Skeletal muscle cell (primary cell): ENCODE measurements around the gene LRRC75A.

Experiments used
- DNase-seq: peaks from one replicate; pipeline ENCODE4 v3.0.0-alpha.2; 2010; ENCODE audit warnings: low read depth
- H3K4me3 ChIP-seq: 2 replicates; pipeline ENCODE4 v1.5.1; 2011; ENCODE audit warnings: low read depth, mild to moderate bottlenecking, control low read depth, low read length, moderate library complexity

Gene LRRC75A

DNA sequence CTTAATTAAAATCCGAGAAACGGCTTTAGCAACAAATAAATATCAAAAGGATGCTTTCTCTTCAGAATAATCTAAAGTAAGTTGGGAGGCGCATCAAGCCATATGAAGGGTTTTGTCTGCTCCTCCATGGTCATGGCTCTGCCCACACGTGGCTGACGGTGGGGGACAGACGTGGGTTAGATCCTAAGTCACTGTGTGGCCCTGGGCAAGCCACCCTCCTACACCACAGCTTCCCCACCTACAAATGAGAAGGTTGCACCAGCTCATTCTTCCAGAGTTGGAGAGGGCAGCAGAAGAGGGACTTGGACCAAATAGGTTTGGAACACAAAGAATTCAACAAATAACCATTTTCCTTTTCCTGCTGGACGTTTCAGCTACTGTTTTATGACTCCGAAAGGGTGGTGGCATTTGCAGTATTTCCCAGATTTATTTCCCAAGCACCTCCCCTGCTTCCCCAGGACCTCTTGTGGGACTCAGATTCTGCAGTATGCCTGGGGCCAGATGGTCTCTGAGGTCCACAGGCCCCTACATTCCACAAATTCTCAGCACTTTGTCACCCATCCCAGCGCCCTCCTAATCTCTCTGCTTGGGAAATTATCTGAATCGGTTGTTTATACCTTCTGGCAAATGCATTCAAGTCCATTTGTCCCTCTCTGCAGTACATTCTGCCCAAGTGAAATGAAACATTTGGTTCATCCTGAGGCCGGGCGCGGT lies 17.8 kb downstream of the LRRC75A start:
- H3K4me3 ChIP-seq = no peak overlapping the region
- DNase-seq = no peak

DNA sequence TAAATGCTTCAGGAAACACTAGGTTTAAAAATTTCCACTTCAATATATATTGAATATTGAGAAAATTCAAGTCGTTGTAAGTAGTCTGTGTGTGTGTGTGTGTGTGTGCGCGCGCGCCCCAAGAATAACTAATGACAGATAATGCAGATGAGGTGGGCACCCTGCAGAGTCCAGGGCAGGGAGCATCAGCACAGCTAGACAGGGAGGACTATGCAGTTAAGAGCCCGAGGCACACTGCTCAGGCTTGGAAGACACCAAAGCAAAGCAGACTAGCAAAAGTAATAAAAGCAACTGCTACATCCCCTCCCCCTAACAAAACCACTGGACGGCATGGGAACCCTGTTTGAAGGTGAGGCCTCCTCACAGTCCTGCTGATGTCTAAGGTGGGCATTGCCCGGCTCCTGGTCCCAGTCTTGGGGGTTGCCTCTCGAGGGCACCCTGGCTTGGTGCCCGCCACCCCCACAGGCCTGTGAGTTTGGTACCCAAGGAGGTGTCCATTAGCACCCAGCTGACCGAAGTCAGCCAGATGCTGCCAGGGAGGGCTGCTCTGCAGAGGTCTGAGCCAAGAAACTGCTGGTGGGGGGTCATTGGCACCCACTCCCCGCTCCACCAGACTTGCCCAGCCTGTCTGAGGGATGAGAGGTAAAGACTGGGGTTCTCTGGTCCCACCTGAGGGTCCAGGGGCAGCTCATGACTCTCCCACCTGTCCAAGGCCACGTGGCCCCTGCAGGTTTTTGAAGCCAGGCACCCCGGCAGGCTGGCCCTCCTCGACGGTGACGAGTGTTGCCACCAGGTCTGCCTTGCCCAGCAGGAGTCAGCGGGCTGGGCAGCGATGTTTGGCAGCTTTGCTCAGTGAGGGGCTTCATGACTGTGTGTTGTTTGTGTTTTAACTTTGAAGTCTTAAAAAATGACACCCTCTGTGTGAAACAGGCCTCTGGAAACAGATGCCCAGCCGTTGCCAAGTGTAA lies 18.7 kb downstream of the LRRC75A start:
- H3K4me3 ChIP-seq = no peak overlapping the region

DNA sequence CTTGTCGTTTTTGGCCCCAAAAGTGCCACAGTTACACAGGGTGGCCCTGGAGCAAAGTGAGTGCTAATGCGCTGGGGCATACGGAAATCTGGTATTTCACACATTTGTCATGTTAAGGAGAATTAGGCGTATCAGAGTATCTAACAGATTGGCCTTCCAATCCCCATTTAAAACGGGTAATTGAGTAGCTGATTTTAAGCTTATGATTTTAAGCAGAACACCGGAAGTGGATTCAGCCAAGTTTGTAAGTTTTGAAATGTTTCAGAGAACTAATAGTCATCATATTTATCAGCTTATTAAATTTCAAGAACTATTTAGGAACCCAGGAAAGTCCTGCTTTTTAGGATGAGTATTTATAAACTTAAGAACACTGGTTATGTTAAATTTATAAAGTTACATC lies 19.5 kb downstream of the LRRC75A start:
- DNase-seq = no peak
- H3K4me3 ChIP-seq = no peak overlapping the region

More for the DNA sequence above, 18.7 kb downstream of the LRRC75A start:
- no peak for DNase-seq

DNA sequence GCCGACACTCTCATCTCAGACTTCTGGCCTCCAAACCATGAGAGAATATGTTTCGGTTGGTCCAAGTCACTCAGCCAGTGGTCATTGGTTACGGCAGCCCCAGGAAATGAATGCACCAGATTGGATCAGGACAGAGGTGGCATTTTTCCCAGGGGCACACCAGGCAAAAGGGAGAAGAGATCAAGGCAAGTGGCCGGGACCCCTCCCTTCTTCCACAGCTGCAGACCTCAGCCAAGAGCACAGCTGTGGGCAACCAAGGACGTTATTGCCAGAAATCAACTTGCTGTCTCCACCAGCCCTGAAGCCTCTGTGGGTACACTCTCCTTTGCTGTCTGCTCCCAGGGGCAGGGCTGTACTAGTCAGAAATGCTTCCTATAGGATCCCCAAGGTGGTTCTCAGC lies 20.7 kb downstream of the LRRC75A start:
- DNase-seq = no peak

DNA sequence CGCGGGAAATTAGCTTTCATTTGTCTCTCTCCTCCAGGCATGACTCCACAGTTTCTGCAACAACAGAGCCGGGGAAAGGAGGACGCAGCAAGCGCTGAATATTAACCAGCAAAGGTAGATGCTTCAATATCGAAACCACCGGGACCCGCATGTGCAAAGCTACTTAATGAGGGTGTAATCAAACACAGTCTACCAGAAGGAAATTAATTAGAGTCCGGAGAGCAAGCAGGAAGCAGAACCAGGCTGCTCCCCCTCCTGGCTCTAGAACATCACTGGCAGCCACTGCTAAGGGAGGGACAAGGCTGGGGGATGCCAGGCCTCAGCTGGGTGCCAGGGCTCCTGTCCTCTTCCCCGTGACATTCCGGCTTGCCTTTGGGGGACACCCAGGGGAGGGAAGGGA lies 21.7 kb downstream of the LRRC75A start:
- no peak for DNase-seq
- H3K4me3 ChIP-seq = no peak overlapping the region

More for the DNA sequence above, 20.7 kb downstream of the LRRC75A start:
- no peak overlapping the region for H3K4me3 ChIP-seq

DNA sequence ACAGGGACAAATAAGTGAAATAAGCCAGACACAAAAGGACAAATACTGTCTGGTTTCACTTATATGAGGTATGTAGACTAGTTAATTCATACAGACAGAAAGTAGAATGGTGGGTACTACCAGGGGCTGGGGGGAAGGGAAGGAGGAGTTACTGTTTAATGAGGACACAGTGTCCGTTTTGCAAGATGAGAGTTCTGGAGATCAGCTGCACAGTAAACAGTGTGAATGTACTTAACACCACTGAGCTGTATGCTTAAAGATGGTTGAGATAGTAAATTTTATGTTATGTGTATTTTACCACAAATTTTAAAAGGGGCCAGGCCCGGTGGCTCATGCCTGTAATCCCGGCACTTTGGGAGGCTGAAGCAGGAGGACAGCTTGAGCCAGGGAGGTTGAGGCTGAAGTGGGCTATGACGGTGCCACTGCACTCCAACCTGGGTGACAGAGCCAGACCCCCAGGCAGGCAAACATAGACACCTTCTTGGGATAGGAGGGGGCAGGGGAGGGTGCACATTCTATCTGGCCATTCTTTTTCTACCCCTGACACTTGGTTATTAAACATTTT lies 23.5 kb downstream of the LRRC75A start:
- no peak for DNase-seq
- H3K4me3 ChIP-seq = no peak overlapping the region

DNA sequence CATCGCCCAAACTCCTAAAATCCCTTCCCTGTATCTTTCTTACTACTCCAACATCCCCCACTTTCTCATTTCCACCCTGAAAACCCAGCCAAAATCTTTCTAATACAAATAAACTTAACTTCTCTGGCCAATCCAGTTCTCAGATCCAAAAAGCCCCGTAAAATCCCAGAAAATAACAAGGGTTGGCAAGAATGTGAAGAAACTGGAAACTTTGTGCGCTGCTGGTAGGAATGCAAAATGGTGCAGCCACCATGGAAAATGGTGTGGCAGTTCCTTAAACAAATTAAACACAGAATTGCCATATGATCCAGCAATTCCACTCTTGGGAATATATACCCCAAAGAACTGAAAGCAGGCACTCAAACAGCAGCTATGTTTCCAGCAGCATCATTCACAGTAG lies 24.1 kb downstream of the LRRC75A start:
- no peak overlapping the region for H3K4me3 ChIP-seq
- no peak for DNase-seq

DNA sequence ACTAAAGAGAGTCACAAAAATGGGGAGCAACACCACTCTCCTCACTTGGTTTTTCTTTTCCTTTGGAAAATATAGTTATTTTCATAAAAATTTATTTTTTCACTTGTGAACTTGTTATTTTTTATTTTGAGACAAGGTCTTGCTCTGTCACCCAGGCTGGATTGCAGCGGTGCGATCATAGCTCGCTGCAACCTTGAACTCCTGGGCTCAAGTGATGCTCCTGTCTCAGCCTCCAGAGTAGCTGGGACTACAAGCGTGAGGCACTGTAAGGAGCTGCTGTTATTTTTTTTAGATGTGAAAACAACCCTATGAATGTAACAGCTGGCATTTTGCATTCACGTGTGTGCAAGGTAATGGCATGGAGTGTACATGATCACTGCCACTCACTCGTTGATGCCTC lies 24.9 kb downstream of the LRRC75A start:
- DNase-seq = no peak
- H3K4me3 ChIP-seq = no peak overlapping the region

DNA sequence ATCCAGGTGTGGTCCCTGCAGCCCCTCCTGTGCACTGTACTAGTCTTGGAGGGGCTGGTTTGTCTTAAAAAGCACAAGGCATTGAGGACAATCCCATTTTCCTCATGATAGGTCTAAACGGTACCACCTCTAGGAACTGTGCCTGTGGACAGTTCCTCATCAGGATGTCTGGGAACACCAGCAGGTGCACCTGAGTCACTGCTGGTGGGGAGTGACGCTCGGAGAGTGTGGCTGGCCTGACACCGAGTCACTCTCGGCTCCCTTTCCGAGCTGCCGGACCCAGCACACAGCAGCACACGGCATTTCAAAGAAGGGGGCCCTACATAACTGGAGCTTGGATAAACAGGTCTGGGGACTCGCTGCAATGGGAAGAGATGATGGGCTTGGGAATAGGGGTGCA lies 25.6 kb downstream of the LRRC75A start:
- no peak for DNase-seq

DNA sequence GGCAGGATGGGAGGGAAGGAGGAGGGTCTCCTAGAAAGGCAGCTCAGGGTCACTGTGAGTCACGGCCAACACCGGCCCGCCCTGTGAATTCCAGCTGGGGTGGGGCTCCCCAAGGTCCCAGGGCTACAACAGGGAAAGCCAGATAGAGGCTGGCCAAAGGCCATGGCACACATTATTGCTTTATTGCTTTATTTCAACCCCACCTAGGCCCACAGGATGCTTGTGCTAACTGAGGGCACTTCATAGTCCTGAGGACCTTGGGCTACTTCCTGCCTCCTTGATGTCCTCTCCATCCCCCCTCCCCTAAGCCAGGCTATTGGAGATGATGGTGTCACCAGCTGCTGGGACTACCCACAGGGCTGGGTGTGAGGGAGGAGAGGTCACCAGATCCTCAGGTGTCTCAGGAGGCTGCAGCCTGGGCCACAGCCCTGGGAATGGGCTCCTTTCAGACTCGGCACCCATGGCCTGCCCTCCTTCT lies 26.1 kb downstream of the LRRC75A start:
- no peak overlapping the region for H3K4me3 ChIP-seq
- DNase-seq = no peak

More for the DNA sequence above, 25.6 kb downstream of the LRRC75A start:
- no peak overlapping the region for H3K4me3 ChIP-seq

DNA sequence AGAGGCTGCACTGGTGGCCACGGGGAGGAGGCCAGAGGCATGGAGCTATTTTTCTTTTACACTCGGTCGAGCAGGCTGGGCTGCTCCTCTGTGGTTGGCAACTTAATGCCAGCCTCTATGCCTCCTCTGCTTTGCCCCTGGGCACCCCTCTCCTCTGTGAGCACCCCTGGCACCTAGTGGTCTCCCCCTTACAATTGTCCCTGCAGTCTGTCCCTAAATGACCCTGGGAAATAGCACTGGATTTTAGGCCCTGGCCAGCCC lies 27.0 kb downstream of the LRRC75A start:
- no peak overlapping the region for H3K4me3 ChIP-seq
- no peak for DNase-seq

DNA sequence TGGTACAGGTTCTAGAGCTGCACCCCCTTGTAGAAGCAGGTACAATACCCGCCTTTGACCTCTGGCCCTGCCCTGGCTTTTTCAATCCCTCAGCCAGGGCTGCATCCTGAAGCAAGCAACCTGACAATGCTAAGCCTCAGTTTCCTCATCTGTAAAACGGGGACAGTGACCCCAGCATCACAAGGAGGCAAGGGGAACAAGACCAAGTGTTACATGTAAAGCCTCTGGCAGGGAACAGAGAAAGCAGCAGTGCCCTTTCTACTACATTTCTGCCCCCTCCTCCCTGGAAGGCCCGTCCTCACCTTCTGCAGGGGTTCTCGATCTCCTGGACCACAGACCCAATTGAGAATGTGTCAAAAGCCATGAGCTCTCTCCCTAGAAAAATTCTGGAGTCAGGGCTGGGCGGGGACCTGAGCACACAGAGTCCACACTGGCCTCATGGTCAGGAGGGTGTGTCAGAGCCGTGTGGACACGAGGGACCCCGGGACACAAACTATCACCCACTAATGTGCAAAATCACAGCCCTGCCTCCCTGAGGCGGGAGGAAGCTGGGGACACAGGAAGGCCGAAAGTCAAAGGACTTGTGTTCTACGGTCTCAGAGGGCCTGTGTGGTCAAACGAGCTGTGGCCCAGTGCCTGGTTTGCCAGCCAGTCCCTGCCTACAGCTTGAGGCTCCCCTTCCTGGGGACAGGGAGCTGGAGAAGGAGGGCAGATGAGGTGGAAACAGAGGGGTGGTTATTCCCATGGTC lies 27.5 kb downstream of the LRRC75A start:
- DNase-seq = no peak
- no peak overlapping the region for H3K4me3 ChIP-seq

DNA sequence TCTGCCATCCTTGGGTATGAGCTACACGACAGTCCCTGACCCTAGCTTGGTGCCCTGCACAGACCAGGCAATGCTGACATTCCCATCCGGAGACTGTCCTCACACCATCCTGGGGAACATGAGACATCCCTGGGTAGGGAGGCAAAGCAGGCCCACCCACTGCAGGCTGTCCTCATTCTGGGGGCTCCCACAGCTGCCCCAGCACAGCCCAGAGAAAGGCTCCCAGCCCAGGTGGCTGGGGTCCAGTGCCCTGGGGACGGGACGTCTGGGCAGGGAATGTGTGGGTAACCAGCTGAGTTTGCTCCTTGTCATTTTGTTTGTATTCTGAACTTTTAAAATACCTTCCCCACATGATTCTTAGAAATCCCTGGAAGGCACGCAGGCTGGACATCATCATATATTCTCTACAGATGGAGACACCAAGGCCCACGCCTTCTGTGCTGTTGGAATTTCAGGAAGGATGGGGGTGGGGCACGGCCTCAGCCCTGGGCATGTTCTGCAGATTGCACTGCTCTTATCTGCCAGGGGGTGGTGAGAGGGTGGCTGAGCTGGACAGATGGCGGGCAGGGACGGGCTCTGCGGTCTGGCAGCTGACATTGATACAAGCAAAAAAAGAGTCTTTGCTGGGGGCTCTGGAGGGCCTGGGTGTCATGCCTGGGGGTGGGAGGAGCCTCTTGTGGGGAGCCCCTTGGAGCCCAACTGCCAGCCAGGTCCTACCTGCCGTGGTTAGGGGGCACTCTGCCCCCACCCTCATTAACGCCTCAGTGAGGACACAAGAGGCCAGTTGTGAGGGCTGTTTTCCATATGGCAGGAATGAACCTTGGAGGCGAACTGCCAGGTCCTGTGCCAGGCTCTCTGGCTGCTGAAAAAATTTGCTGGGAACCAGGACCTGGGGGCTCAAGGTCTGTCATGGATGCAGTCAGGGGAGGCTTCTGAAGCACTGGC lies 28.4 kb downstream of the LRRC75A start:
- H3K4me3 ChIP-seq = no peak overlapping the region
- DNase-seq = no peak

DNA sequence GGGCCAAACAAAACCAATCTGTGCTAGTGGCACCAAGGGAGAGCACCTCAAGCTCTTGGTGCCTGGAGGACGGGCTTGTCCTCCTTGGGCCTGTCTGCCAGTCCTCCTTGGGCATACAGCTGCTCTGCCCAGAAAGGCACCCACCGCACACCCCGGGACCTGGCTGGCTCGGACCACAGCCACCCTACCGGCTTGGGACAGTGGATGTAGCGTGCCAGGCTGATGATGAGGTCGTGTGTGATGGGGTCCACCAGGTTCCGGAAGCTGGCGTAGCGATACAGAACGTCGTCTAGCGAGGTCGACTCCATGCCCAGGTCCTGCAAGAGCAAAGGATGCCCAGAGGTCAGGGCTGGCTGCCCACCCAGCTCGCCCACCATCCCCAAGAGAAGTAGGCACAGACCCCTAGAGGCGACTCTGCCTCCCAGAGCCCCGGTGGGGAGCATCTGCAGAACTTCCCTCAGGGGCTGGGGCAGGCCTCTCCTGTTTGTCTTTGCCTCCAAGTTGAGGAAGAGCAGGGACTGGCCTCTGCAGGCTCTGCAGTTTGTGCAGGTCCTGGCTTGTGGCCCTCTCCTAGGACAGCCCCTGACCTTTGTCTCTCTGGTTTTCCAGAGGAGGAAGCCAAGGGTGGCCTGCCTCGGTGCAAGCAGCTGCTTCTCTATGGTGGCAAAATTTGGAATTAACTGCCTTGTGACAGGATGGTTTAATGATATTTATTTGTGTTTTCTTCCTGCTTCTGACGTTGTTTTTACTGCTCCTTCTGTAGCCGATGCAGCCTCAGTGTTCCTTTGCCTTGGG lies 29.7 kb downstream of the LRRC75A start:
- no peak overlapping the region for H3K4me3 ChIP-seq
- DNase-seq = no peak

DNA sequence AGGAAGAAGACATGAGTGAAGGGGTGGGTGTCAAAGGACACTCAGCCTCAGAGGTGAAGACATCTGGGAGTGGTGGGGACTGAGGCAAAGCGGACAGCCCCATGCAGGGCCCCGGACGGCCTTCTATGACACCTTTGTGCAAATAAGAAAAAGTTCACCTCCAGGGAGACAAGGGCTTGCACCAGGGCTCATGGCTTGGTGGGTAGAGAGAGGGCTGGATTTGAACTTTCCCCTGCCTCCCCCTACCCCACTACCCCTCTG lies 30.5 kb downstream of the LRRC75A start:
- no peak overlapping the region for H3K4me3 ChIP-seq
- no peak for DNase-seq

DNA sequence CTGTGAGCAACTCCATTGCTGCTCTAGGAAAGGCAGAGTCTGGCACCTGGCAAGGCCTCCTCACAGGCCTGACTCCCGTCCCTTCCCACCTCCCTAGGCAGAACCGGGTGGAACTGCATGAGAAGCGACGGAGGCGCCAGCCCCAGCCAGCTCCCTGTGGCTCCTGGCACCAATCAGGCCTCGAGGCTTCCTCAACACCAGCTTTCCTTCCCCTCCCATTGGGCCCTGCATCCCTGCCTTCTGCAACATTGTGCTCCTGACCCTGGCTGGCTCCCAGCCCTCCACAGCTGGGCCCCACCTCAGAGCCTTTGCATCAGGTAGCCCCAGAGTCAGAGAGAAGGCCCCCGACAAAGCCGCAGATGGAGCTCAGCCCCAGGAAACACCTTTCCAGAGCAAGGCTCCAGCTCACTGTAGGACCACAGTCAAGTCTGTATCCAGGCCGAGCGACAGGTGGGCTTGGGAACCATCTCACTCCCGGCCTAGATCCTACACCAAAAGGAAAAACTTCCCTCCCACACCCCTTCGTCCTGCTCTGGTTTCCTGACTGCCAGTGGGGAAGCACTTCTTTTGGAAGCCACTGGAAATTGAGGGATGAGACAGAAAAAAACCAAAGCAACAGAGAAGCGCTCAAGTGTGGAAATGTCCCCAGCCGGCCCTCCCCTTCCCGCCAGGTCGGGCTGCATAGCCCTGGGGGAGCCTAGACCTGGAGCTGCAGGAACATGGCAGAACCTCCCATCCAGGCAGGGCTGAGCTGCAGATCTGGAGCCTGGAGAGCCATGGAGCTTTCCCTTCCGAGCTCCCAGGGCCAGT lies 31.0 kb downstream of the LRRC75A start:
- H3K4me3 ChIP-seq = no peak overlapping the region
- no peak for DNase-seq

DNA sequence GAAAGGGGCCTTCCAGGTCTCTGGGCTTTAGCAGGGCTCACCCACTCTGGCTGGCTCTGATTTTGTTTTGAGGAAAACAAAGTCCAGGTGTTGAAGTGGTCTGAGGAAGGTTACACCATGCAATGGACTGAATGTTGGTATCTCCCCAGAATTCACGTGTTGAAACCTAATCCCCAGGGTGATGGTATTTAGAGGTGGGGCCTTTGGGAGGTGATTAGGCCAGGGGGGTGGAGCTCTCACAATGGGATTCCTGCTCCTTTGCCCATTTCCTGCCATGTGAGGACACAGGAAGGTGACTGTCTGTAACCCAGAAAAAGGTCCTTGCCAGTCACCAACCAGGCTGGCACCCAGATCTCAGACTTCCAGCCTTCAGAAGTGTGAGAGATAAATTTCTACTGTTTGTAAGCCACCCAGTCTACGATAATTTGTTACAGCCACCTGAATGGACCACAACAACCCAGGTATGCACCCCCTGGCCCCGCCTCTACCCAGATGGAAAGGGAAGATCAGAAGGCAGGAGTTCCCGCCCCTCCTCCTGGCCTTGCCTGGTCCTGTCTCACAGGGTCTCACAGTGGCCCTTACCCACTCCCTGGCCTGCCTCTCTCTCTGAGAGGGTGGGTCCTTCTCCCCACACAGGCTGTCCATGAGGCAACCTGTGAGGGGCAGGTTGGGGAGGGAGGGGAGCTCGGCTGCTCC lies 32.0 kb downstream of the LRRC75A start:
- no peak for DNase-seq

More for the DNA sequence above, 32.0 kb downstream of the LRRC75A start:
- H3K4me3 ChIP-seq = no peak overlapping the region
